ENCODE data around the gene TCF7L2. TPM values are rescaled to one million over a fixed set of nuclear protein-coding genes. Genes with fewer than 3 reads are reported as not detected.

Gene TCF7L2
- 14.0 to 23.4 TPM (median 19.2 TPM) in 5 replicates for total RNA-seq (2022; extraction: Qiagen RNA extraction)

GRCh38 chr10:112949875-112950507 is at the start of gene TCF7L2:
Gene TCF7L2, plus strand, starts transcription at chr10:112950247. Its CDS starts 510 bp downstream, at chr10:112950757.

